ENCODE measurements around the gene PDGFRB.

The PDGFRB gene

GRCh38 chr5:150189326-150189725 is 33.7 kb upstream of the PDGFRB start:
- no peaks in the 10 kb centered on the region for H4K20me1 ChIP-seq (ENCODE audit: low read depth, low read length)
- TF ChIP-seq CTCF (IDR thresholded peaks at IDR 0.05; ENCODE audit: insufficient read depth, low read length, poor library complexity, severe bottlenecking): no peak
- TF ChIP-seq EZH2phosphoT487 (conservative IDR thresholded peaks at IDR 0.05; ENCODE audit: low read length): no peak
- H3K4me3 ChIP-seq (ENCODE audit: insufficient read depth, low read length, poor library complexity, severe bottlenecking): no peak overlapping the region
- H2AFZ ChIP-seq (ENCODE audit: low read depth, low read length, severe bottlenecking): no peak overlapping the region
- H3K79me2 ChIP-seq (ENCODE audit: insufficient read depth, low read length): no peaks in the 10 kb centered on the region
- H3K27ac ChIP-seq (ENCODE audit: low read depth, low read length): no peak overlapping the region
- no peaks in the 10 kb centered on the region for H3F3A ChIP-seq (ENCODE audit: insufficient read depth)
- no peaks in the 10 kb centered on the region for H3K36me3 ChIP-seq (ENCODE audit: low read length)
- H3K4me2 ChIP-seq (ENCODE audit: low read depth, low read length, poor library complexity, severe bottlenecking): no peak overlapping the region
- H3K9ac ChIP-seq (ENCODE audit: low read length): no peak overlapping the region
- H3K9me3 ChIP-seq (ENCODE audit: insufficient read depth, low read length): no peaks in the 10 kb centered on the region
- H3K9me2 ChIP-seq (replicated peaks; ENCODE audit: insufficient read depth, low read length): no peaks in the 10 kb centered on the region
- no peaks in the 10 kb centered on the region for H3K27me3 ChIP-seq (ENCODE audit: low read length)

- no peak overlapping the region for H3K4me3 ChIP-seq (ENCODE audit: insufficient read depth, low read length, poor library complexity, severe bottlenecking)
- no peaks in the 10 kb centered on the region for H3K9me3 ChIP-seq (ENCODE audit: insufficient read depth, low read length)
- H3K27me3 ChIP-seq (ENCODE audit: low read length): no peaks in the 10 kb centered on the region
- H3K9ac ChIP-seq (ENCODE audit: low read length): no peak overlapping the region
- no peaks in the 10 kb centered on the region for H4K20me1 ChIP-seq (ENCODE audit: low read depth, low read length)
- H3K36me3 ChIP-seq (ENCODE audit: low read length): no peaks in the 10 kb centered on the region
- H3K27ac ChIP-seq (ENCODE audit: low read depth, low read length): no peak overlapping the region
- H3K79me2 ChIP-seq (ENCODE audit: insufficient read depth, low read length): no peaks in the 10 kb centered on the region
- H2AFZ ChIP-seq (ENCODE audit: low read depth, low read length, severe bottlenecking): no peak overlapping the region
- no peaks in the 10 kb centered on the region for H3K9me2 ChIP-seq (replicated peaks; ENCODE audit: insufficient read depth, low read length)
- H3K4me2 ChIP-seq (ENCODE audit: low read depth, low read length, poor library complexity, severe bottlenecking): no peak overlapping the region
- TF ChIP-seq CTCF (IDR thresholded peaks at IDR 0.05; ENCODE audit: insufficient read depth, low read length, poor library complexity, severe bottlenecking): no peak
- TF ChIP-seq EZH2phosphoT487 (conservative IDR thresholded peaks at IDR 0.05; ENCODE audit: low read length): no peak
- H3F3A ChIP-seq (ENCODE audit: insufficient read depth): no peaks in the 10 kb centered on the region
Observed at GRCh38 chr5:150188146-150188842, 32.6 kb upstream of the PDGFRB start.

GRCh38 chr5:150186897-150187296 is 31.3 kb upstream of the PDGFRB start:
- Histone ChIP-seq H3K36me3 (ENCODE audit: low read length) (no peaks in the 10 kb centered on the region), H3K9me3 (ENCODE audit: insufficient read depth, low read length) (no peaks in the 10 kb centered on the region), H3K4me2 (ENCODE audit: low read depth, low read length, poor library complexity, severe bottlenecking) (no peak overlapping the region), H3K9ac (ENCODE audit: low read length) (no peak overlapping the region), H3K4me3 (ENCODE audit: insufficient read depth, low read length, poor library complexity, severe bottlenecking) (no peak overlapping the region), H3K9me2 (replicated peaks; ENCODE audit: insufficient read depth, low read length) (no peaks in the 10 kb centered on the region), H4K20me1 (ENCODE audit: low read depth, low read length) (no peaks in the 10 kb centered on the region), H3K79me2 (ENCODE audit: insufficient read depth, low read length) (no peaks in the 10 kb centered on the region), H3K27ac (ENCODE audit: low read depth, low read length) (no peak overlapping the region), H3K27me3 (ENCODE audit: low read length) (no peaks in the 10 kb centered on the region), H2AFZ (ENCODE audit: low read depth, low read length, severe bottlenecking) (no peak overlapping the region), H3F3A (ENCODE audit: insufficient read depth) (no peaks in the 10 kb centered on the region)
- TF ChIP-seq EZH2phosphoT487 (conservative IDR thresholded peaks at IDR 0.05; ENCODE audit: low read length): no peak
- no peak for TF ChIP-seq CTCF (IDR thresholded peaks at IDR 0.05; ENCODE audit: insufficient read depth, low read length, poor library complexity, severe bottlenecking)

Data from SU-DHL-6 (cell line).